Fibroblast of pulmonary artery (primary cell): ENCODE results near the gene RAD54L2.
"Not testable (repeated sequence)": the region's sequence is repeated elsewhere in the genome, so short reads cannot be mapped to it uniquely, and the experiment has no call there.

Source experiments
- DNase-seq: peaks from one replicate; pipeline ENCODE4 v3.0.0-alpha.2; 2010; ENCODE audit warnings: low read depth
- H3K4me3 ChIP-seq: replicated peaks from 2 replicates; pipeline ENCODE4 v1.5.1; 2011; ENCODE audit warnings: low read depth, mild to moderate bottlenecking, control low read depth, low read length, moderate library complexity
- TF ChIP-seq, protein P1 (sequence below): IDR thresholded peaks from 2 replicates; pipeline ENCODE4 v1.5.1; 2011; ENCODE audit warnings: mild to moderate bottlenecking, control low read depth, low read length, inconsistent platforms; ENCODE audit errors: missing control alignments

The RAD54L2 gene

DNA sequence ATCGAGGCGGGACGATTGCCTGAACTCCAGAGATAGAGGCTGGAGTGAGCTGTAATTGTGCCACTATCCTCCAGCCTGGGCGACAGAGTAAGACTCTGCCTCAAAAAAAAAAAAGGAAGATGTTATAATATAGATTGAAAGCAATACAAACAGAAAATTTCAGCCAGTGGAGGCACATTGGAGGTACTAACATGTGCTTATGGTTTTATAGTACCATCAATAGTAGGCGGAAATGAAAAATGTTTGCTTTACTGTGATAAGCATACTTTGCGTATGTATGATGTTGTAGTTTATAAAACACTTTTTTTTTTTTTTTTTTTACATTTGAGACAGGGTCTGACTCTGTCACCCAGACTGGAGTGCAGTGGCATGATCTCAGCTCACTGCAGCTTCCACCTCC lies 8.8 kb downstream of the RAD54L2 start:
- TF ChIP-seq, protein P1, sequence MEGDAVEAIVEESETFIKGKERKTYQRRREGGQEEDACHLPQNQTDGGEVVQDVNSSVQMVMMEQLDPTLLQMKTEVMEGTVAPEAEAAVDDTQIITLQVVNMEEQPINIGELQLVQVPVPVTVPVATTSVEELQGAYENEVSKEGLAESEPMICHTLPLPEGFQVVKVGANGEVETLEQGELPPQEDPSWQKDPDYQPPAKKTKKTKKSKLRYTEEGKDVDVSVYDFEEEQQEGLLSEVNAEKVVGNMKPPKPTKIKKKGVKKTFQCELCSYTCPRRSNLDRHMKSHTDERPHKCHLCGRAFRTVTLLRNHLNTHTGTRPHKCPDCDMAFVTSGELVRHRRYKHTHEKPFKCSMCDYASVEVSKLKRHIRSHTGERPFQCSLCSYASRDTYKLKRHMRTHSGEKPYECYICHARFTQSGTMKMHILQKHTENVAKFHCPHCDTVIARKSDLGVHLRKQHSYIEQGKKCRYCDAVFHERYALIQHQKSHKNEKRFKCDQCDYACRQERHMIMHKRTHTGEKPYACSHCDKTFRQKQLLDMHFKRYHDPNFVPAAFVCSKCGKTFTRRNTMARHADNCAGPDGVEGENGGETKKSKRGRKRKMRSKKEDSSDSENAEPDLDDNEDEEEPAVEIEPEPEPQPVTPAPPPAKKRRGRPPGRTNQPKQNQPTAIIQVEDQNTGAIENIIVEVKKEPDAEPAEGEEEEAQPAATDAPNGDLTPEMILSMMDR: no peak
- no peak for DNase-seq
- H3K4me3 ChIP-seq: no peak overlapping the region

DNA sequence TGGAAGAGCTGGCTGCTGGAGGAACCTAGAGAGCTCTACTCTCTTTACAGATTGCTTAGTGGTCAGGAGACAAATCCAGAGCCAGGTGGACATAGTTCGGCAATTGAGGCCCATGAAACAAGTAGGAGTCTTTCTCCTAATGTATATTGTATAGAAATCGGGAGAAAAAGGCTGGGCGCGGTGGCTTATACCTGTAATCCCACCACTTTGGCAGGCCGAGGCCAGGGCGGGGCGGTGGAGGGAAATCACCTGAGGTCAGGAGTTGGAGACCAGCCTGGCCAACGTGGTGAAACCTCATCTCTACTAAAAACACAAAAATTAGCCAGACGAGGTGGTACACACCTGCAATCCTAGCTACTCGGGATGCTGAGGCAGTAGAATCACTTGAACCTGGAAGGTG lies 10.8 kb downstream of the RAD54L2 start:
- no peak overlapping the region for H3K4me3 ChIP-seq
- no peak for DNase-seq
- TF ChIP-seq, protein P1: no peak

DNA sequence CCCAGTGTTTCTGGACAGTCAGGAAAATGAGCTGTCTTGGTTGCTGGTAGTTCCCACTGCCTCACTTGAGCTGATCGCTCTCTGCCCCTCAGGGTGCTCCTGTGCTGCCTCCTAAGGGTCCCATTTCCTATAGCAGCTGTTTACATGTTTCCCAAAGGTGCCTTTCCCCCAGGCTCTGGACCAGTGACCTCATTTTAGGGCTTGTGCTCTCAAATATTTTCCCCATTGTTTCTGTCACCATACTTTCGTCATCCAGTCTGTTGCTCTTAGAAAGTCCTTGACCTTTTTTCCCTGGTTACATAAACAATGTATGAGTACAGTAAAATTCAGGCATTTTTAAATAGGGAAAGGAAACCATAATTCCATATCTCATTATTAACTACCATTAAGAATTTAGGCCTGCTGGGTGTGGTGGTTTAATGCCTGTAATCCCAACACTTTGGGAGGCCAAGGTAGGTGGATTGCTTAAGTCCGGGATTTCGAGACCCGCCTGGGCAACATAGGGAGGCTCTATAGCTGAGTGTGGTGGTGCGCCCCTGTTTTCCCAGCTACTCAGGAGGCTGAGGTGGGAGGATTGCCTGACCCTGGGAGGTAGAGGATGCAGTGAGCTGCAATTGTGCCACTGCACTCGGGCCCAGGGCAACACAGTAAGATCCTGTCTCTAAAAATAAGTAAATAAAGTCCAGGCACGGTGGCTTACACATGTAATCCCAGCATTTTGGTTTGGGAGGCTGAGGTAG lies 11.7 kb downstream of the RAD54L2 start:
- H3K4me3 ChIP-seq: no peak overlapping the region
- DNase-seq: peak; percentile 50
- TF ChIP-seq, protein P1: peak; percentile 2

DNA sequence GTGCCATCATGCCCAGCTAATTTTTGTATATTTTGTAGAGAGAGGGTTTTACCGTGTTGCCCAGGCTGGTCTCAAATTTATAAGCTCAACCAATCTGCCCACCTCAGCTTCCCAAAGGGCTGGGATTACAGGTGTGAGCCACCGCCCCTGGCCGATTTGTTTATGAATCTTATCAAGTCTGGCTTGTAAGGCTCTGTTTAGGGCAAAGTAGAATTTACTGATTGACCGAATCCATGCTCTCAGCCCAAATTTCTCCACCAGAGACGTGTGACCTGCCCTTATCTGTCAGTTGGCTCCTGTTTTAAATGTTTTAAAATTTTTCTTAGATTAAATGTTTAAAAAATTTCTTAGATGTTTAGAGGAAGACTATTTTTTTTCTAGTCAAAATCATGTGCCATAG lies 19.5 kb downstream of the RAD54L2 start:
- H3K4me3 ChIP-seq: no peak overlapping the region
- no peak for DNase-seq
- TF ChIP-seq, protein P1: no peak

DNA sequence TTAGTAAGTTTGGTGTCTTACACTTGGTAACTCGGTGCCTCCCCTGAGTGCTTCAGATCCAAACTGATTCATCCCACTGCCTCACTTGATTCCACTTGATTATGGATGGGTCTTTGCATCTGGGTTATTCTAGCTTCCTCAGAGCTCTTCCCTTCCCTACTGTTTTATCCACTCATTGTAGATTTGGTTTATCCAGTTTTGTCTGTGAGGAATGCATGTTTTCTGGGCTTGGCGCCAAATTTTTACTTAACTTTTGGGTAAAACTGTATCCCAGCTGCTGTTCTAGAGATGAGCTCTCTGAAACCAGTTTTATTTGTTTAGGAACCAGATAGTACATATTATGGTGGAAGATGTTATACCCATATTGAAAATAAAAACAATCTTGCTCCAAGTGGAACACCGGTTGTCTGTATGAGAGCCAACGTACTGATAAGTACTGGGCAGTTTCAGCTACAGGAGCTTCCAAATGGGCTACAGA lies 20.9 kb downstream of the RAD54L2 start:
- TF ChIP-seq, protein P1: no peak
- peak; percentile 80 for DNase-seq
- H3K4me3 ChIP-seq: no peak overlapping the region

DNA sequence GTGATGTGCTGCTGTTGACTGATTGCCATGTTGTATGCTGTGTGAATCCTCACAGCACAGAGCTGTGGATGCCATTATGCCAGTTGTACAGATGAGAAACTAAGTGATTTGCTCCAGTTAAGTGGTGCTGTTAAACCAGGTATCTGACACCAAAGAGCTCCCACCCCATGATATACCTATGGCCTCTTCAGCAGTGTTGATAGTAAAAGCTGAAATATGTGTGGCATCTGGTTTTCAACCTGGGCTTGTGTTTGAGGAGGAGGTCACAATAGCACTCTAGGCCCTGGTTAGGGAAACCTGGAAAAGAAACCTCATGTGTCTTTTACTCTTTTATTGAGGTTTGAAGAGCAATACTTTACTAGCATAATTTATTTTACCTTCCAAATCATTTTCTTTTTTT lies 21.4 kb downstream of the RAD54L2 start:
- TF ChIP-seq, protein P1: no peak
- no peak for DNase-seq

DNA sequence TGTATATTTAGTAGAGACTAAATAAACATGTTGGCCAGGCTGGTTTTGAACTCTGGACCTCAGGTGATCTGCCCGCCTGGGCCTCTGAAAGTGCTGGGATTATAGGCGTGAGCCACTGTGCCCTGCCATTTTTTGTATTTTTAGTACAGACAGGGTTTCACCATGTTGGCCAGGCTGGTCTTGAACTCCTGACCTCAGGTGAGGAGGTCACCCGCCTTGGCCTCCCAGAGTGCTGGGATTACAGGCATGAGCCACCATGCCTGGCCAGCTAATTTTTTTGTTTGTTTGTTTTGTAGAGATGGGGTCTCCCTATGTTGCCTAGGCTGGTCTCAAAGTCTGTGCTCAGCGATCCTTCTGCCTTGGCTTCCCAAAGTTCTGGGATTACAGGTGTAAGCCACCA lies 23.9 kb downstream of the RAD54L2 start:
- DNase-seq, H3K4me3 ChIP-seq: not testable (repeated sequence)

More for the DNA sequence above, 21.4 kb downstream of the RAD54L2 start:
- no peak overlapping the region for H3K4me3 ChIP-seq
